Measurements from ENCODE around the gene DYNC1LI2.

The DYNC1LI2 gene

DNA sequence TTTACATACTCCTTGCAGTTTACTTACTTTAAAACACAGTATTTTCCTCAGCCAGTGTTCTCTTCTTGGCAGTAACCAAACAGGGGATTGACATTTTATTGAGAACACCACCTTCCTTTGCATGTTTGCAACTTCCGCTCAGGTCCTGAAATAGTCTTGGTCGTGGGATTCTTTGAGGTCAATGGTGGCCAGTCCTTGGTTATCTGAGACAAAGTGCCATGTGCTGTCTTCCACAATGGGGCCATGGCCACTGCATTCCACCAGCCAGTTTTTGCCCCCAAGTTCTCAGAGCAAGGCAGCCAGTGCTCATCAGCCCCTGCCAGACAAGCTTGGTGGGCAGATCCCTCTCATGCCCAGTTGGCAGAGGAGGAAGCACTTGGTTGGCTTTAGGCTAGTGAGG lies 77.7 kb downstream of the DYNC1LI2 start:
- peaks cover 0 to 5% (median 2%) of the 10 kb centered on the region in 4 experiments for H3K36me3 ChIP-seq (ENCODE audit: control insufficient read depth in 4 of 4, insufficient read depth in 4 of 4, low read length in 3 of 4)
- peaks cover 0 to 3% (median under 1%) of the 10 kb centered on the region in 4 experiments for H3K4me1 ChIP-seq (ENCODE audit: control extremely low read depth in 1 of 4, control insufficient read depth in 4 of 4, insufficient read depth in 4 of 4, low read length in 3 of 4)
- ChIA-PET POLR2A (no interaction called here), CTCF (no interaction called here)
- H3K27ac ChIP-seq (ENCODE audit: insufficient read depth in 1 of 2, low read depth in 1 of 2, low read length in 2 of 2, poor library complexity in 1 of 2, severe bottlenecking in 2 of 2), result no peak overlapping the region
- no peaks in the 10 kb centered on the region for H3K9me3 ChIP-seq (ENCODE audit: control extremely low read depth in 1 of 5, control insufficient read depth in 4 of 5, insufficient read depth in 2 of 5, low read depth in 1 of 5, low read length in 4 of 5)
- H3K27me3 ChIP-seq (replicated peaks in 2 of 5; ENCODE audit: control insufficient read depth in 4 of 5, insufficient read depth in 5 of 5, low read length in 4 of 5), result no peaks in the 10 kb centered on the region
- H3K4me3 ChIP-seq (ENCODE audit: control insufficient read depth in 1 of 7, extremely low read depth in 1 of 7, insufficient read depth in 4 of 7, low read depth in 2 of 7, low read length in 6 of 7), result no peak overlapping the region
- DNase-seq, result no peak
- WGBS (ENCODE audit: insufficient coverage), result 94% methylated on average over 2 of the region's 2 CpGs

Measured in common myeloid progenitor, CD34-positive (primary cell).